Glomerular endothelial cell (primary cell): Measurements from ENCODE around the gene LAMP2. TPM values are rescaled to one million over a fixed set of nuclear protein-coding genes. Genes with fewer than 3 reads are reported as not detected.

ENCODE experiments used
- DNase-seq: peaks from one replicate; pipeline ENCODE4 v3.0.0-alpha.2; 2011; ENCODE audit warnings: low read depth, low spot score; ENCODE audit errors: extremely low read depth
- total RNA-seq: library from RNA; depleted of rRNA; stranded (reverse); fragments of >200 nt; gene quantifications from 2 replicates; pipeline ENCODE4 v1.2.3, GENCODE V29; 2015

LAMP2 gene
- total RNA-seq, 1 donor from 2014 or later = 195 TPM

GRCh38 chrX:120457766-120458180 lies 11.3 kb downstream of the LAMP2 start:
- DNase-seq = no peak

GRCh38 chrX:120456973-120457372 lies 12.1 kb downstream of the LAMP2 start:
- no peak for DNase-seq

GRCh38 chrX:120453985-120454384 lies 15.1 kb downstream of the LAMP2 start:
- no peak for DNase-seq

DNA sequence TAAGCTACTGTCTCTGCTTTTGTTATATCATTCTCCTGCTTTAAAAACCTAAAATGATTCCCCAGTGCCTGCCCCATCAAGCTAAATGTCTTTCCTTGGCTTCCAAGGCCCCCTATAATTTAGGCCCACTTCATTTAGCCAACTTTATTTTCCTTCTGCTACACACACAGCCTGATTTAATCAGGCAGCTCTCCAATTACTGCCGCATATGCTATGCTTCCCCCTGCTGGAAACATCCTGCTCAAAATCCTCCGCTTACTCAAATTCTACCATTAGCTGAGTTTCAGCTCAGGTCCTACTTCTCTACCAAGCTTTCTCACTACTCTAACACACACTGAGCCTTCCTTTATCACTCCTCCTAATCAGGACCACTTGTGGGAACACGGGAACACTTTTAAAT lies 17.0 kb downstream of the LAMP2 start:
- DNase-seq = no peak

DNA sequence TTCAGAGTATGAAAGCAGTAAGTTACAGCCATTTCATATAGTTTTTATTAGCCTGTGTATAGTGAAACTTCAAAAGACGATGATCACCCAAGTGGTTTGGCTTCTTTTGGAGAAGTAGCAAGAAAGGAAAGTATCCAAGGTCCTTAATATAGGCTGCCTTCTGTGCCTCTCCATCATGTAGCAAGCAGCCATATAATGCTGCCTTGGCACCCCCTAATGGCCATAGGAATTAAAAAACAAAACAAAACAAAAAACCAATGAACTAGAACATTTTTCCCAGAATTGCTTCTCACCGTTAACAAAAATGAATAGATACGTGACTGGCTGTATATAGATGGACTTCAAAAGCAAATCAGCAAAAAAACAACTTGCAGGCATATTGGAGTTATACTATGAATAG lies 18.9 kb downstream of the LAMP2 start:
- DNase-seq = no peak

DNA sequence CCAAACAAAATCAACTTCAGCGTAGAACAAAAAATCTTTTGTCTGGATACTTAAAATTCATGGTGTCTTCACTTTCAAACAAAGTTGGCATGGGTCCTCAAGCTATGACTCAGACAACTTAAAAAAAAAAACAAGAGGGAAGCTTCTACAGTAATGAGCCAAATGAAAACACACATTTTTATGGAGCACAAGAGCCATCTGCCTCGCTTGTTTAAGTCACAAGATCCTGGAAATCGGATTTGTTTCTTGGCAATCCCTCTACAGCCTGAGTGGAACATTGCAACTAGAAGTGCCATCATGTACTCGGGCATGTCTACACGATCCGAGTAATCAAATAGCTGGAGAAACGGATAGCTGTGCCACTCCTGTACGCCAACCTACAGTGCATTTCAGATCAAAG lies 22.6 kb downstream of the LAMP2 start:
- DNase-seq = no peak

- no peak for DNase-seq
Measured at GRCh38 chrX:120439921-120440320, 29.2 kb downstream of the LAMP2 start.

DNA sequence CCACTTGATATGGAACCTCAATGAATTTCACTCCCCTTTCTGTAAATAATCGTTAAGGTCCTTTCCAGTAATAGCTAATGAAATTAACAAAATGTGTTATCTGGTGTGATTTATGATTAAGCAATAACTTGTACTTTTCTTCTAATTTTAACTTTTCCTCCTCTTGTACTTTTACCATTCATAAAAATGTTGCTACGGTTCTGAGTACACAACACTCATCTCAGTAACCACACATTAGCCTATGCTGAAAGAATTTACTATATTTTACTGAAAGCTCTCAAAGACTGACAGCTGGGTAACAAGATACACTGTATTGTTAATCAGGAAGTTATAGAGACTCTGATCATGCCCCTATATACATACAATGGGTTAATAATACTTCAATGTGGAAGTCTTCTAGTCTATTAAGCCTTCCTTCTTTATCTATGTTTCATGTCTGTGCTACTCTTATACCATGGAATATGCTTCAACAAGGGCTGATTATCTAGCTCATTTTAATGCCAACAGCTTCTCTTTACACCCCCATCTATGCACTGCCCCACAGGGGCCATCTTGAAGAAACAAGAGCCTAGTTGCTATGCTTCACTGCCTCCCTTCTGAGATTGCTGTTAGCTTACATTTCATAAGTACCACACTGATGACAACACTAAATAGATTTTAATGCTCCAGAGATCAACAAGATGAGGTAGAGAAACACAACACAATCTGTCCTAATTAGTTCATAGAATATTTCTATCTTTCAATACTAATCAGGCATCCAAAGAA lies 39.1 kb downstream of the LAMP2 start:
- no peak for DNase-seq

DNA sequence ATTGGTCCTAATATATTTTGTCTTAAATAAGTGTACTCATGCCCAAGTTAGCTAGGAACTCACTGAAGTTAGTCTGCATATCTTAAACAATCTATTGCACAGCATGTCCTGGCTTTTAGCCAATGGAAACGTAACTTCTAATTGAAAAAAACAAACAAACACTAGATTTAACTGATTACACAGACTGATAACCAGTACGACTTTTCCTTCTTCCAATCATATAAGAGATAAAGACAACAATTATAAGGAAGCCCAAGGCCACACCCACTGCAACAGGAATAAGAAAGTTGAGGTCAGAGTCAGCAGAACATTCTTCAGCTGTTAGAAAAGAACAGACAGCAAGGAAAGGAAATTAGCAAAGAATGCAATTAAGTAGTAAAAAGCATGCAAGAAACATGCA lies 40.8 kb downstream of the LAMP2 start:
- DNase-seq = peak; percentile 25

DNA sequence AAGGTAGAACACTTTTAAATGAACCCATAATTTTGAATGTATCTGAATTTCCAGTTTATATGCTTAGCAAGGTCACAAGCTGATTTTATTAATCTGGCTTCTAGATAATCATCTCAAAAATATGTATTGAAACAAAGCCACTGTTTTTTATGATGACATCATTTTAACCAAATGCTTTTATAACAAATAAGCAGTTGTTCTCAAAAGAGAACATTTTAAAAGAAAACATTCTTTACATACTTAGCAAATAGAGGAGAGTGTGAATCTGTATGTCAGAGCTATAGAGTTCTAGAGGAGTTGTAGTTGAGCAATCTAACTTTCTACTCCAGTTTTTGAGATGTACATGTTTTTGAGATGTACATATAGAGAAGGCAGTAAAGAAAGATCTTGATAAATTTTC lies 42.5 kb downstream of the LAMP2 start:
- no peak for DNase-seq

DNA sequence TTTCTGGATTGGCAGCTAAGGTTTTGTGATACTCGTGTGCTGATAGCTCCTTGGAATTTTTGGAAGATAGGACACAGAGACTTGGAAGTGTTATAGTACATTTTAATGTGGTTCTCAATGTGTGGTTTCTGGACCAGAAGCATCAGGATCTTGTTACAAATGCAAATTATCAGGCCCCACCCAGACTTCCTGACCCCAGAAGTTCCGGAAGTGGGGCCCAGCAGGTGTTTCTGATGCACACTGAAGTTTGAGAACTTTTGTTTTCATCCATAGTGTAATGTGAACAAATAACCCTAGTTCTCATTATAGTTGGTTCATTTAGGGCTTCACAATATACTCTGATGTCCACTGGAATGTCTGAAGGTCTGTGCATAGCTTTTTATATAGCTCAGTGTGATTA lies 49.6 kb downstream of the LAMP2 start:
- DNase-seq = no peak

GRCh38 chrX:120408168-120408567 lies 60.9 kb downstream of the LAMP2 start:
- no peak for DNase-seq

DNA sequence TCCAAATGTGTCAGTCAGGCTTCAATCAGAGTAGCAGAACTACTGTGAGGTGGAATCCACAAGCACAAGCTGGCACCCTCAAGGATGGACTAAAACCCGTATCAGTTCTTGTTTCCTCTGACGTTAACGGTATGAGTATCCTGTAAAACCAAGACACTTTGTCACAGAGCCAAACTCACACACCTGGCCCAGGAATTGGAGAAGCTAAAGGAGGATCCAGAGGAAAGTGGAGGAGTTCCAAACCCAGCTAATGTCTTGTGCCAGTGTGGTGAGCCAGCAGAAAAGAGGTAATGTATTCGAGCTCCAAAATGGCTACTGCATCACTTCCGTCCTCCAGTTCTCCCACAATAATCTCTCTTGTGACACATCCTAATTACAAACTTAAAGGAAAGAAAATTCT lies 62.5 kb downstream of the LAMP2 start:
- no peak for DNase-seq

- DNase-seq = no peak
Measured at GRCh38 chrX:120402369-120402768, 66.7 kb downstream of the LAMP2 start.

GRCh38 chrX:120401301-120401700 lies 67.8 kb downstream of the LAMP2 start:
- no peak for DNase-seq

GRCh38 chrX:120380699-120381098 lies 88.4 kb downstream of the LAMP2 start:
- no peak for DNase-seq

GRCh38 chrX:120379937-120380681 lies 89.0 kb downstream of the LAMP2 start:
- no peak for DNase-seq

- no peak for DNase-seq
Measured at GRCh38 chrX:120378570-120378969, 90.5 kb downstream of the LAMP2 start.
